NCI-H1048 (cell line): ENCODE data around the gene HEATR3.

ENCODE experiments used
- DNase-seq: peaks from one replicate; lab custom pipeline; 2025; lab: John Stamatoyannopoulos, UW

The HEATR3 gene, protein sequence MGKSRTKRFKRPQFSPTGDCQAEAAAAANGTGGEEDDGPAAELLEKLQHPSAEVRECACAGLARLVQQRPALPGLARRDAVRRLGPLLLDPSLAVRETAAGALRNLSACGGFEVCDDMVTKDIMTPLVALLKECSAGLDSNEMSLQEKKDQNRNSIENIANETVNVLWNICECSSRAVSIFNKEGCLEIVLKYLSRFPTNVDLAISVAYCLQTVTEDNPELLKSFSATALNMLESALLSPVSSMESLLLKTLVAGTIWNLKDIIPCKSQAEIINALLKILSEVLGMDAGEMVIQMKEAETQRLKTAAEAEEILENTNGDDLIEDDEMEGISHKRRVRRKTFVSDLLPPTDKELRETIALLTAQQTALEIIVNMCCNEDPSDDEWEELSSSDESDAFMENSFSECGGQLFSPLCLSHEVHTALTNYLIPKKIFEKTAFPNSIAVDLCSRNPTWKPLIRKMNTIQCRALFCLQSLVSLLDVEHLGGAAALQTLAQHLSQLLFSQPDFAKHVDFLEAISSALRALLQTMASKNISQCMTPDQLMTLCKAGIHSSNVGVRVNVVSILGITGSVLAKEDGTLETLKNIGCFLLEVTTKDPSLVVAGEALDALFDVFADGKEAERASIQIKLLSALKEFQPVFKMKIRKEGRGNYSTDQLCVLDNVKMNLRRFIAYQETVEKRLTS

DNA sequence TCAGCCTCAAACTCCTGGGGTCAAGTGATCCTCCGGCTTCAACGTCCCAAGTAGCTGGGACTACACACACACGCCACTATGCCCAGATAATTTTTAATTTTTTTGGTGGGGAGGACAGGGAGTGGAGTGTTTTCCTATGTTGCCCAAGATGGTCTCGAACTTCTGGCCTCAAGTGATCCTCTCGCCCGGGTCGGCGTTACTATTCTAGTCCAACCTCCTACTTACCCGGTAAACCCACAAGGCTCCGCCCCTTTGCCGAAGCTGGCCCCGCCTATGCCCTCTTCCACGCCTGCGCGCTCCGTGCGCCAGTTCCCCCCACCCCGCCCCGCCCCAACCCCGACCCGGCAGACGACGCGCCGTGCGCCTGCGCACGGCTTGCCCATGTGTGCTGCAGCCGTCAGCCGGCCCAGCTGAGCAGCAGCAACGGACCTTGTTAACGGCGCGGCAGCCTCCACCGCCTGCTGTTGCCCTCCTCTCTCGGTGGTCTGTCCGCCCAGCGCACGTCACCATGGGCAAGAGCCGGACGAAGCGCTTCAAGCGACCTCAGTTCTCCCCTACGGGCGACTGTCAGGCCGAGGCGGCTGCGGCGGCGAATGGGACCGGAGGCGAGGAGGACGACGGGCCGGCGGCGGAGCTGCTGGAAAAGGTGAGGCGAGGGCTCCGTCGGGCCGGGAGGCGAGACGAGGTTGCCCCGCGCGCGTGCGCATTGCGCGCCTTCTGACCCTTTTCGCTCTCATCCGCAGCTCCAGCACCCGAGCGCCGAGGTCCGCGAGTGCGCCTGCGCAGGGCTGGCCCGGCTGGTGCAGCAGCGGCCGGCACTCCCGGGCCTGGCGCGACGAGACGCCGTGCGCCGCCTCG lies at the start of gene HEATR3:
HEATR3 (plus strand) TSS at position 347 of the 858 bp plus-strand sequence; CDS start at position 509, 162 bp downstream.
- DNase-seq: peak; percentile 17

DNA sequence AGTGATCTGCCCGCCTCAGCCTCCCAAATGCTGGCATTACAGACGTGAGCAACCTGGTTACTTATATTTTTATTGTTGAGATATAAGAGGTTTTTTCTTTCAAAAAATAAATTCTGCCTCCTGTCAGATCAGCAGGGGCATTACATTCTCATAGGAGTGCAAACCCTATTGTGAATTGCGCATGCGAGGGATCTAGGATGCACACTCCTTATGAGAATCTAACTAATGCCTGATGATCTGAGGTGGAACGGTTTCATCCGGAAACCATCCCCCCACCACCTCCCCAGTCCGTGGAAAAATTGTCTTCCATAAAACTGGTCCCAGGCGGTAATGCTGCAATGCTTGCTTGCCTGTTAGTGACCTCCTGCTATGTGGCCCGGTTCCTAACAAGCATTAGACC lies 48.2 kb upstream of the HEATR3 start:
- DNase-seq: no peak

DNA sequence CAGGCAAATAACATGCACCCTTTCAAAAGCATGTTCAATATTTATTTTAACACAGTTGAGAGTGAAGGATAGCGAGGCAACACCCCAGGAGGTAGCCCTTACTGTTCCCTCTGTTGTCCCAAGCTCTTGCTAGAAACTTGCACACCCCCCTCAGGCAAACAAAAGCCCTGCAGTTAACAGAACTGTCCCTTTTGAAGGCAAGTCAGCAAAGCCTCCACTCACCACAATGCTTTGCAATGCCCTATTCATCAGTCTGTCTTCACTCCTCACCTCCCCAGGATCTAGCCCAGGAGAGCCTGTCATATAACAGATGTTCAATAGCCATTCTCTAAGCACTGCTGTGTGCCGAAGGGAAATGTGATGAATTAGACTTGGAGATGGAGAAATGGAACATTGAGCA lies 44.2 kb upstream of the HEATR3 start:
- no peak for DNase-seq

DNA sequence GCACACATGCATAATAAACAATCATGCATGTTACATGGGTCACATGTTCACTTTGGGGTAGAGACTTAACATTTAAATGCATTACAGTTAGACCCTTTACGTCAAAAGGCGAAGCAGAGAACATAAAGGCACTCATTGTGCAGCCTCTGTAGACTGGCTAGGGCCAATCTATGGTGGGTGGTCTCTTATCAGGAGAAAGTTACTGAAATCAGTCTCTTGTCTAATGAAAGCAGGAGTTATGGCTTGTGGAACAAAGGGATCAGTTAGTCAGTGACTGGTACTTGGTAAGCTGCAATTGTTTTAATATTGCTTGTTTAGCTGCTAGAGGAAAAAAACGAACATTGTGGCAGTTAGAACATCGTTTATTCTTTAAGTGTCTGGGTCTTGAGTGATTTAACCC lies 42.1 kb upstream of the HEATR3 start:
- DNase-seq: no peak

DNA sequence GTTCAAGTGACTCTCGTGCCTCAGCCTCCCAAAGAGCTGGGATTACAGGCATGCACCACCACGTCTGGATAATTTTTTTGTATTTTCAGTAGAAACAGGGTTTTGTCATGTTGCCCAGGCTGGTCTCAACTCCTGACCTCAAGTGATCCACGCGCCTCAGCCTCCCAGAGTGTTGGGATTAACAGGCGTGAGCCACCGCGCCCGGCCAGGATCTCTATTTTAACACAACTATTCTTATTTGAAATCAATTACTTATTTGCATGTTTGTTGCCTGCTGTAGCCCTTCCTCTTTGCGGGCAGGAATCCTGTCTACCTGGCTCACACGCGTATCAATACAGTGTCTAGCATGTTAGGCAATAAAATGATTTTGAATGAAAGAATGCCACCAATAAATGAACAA lies 41.6 kb upstream of the HEATR3 start:
- DNase-seq: no peak

DNA sequence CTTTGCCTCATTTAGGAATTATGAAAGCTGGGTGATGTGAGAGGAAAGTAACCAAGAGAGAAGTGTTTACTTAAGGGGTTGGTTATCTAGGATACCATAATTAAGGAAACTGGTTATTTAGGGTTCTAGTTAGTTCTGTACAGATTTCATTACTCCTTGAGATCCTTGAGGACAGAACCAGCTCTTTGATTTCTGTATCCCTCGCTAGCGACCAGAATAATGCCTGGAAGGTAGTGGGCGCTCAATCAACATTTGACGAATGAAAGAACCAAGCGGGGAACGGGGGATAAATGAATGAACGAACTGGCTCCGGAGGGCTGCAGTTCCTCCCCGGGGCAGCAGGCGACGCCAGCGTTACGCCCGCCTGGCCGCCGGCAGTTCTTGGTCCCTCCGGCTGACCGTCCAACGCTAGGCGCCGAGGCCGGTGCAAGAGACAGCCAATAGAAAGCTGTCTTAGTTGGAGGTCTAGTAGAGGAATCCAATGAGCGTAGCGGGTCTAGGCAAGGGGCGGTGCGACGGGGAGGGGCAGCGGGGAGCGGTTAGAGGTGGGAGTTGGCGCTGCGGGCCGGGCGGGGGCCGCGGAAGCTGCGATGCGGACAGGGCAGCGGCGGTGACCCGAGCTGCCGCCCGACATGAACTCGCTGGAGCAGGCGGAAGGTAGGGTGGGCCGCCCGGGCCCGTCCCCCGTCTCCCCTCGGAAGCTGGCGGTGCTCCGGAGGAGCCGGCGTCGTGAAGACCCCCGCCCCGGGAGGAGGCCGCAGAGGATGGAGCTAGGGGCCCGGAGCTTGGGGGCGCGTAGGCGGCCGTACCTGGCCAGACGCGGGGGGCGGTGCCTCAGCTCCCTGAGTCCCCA lies 40.9 kb upstream of the HEATR3 start, which contains the start of gene CNEP1R1:
CNEP1R1 (plus strand) TSS at position 542 of the 853 bp plus-strand sequence; CDS start at position 633, 91 bp downstream.
- peak; percentile 70 for DNase-seq

DNA sequence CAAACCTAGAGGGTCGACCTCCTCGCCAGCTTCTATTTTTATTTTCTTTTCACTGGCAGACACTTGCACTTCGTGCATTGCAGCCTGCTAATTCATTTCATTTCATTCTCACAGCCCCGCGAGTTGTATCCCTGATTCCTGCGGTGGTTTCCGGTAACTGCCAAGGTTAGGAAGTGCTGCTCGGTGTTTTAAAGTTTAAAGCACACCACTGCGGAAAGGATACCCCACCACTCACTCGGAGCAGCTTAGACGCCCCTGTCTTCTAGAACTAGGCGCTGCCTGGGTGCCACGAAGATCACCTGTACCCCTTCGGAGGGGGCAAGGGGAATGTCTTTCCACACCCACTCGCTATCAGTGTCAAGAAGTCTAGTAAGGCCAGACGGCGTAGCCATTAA lies 40.2 kb upstream of the HEATR3 start:
- DNase-seq: no peak

DNA sequence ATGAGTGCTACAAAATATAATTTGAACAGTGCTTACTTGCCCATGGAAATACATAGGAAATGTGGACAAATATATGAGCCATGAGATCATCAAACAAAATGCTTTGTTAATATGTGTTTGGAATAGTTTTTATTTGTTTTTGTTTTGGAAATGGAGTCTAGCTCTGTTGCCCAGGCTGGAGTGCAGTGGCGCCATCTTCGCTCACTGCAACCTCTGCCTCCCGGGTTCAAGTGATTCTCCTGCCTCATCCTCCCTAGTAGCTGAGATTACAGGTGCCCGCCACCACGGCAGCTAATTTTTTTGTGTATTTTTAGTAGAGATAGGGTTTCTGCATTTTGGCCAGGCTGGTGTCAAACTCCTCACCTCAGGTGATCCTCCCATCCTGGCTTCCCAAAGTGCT lies 37.9 kb upstream of the HEATR3 start:
- DNase-seq: no peak

DNA sequence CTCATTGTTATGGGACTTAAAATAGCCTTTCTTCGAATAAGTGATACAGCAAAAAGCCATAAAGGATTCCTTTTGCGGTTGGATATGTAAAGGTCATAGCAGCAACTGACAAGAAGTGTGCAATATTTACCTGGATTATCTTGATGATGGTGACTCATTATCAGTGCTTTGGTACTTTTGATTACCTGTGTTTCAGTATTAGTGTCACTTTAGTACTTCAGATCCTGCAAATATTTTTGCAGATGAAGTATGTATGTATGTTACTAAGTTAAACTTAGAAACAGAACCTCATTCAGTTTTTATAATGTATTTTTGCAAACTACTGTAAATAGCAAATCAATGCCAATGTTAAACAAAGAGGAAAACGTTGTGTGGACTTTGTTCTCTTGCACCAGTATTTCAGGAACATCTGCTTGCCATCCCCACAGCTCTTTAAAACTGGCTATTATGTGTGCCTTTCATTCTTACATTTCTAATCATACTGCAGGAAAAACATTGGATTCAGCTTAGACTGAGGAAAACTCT lies 30.2 kb upstream of the HEATR3 start:
- no peak for DNase-seq

DNA sequence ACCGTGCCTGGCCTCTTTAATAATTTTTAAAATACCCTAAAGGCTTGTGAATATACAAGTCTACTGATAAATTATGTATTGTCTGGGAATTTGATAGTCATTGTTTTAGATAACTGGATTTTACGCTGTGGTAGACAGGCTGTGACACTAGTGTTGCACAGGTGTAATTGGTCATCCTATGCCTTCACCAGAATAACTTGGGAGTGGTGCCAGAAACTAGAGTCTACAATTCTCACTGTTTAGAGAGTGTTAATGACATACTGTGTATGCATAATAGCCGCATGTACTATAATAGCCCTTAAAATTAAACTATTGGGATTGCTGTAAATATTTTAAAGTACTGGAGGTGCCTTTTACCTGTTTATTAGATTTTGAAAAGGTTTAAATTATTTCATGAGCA lies 29.3 kb upstream of the HEATR3 start:
- DNase-seq: no peak

DNA sequence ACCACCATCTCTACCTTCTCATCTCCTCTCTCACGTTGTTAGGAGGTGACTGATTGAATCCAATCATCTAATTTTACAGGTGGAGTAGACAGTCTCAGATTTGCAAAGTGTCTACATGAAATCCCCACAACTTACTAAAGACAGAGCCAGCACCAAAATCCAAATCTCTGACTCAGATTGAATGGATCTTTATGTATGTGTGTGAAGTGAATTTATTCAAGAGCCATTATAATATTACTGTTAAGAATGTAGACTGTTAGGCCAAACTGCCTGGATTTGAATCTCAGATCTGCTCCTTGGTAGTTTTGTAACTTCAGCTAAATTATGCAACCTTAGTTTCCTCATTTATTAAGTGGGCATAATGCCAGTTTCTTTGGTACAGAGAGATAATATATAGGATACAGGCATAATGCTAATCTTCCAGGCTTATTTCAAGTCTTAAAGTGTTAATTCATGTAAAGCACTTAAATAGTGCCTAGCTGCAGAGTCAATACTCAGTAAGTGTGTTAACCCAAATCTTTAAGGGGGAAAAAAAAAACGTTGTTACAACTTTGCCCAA lies 28.0 kb upstream of the HEATR3 start:
- no peak for DNase-seq

DNA sequence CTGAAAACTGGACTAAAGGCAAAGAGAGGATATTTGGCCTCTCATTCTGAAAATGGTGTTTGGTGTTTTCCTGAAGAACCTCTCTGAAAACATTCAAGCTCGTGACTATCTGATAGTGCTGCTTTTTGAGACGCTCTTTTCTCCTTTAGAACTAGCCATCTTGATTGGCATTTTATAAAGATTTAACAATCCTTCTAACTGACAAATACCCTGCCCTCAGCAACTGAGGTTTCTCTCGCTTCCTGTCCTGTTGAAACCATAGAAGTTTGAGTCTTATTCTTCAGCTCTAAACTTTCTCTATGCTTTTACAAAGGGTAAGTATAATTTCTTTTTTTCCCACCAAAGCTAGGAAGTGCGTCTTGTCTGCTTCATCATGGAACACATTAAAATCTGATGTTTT lies 27.5 kb upstream of the HEATR3 start:
- no peak for DNase-seq

DNA sequence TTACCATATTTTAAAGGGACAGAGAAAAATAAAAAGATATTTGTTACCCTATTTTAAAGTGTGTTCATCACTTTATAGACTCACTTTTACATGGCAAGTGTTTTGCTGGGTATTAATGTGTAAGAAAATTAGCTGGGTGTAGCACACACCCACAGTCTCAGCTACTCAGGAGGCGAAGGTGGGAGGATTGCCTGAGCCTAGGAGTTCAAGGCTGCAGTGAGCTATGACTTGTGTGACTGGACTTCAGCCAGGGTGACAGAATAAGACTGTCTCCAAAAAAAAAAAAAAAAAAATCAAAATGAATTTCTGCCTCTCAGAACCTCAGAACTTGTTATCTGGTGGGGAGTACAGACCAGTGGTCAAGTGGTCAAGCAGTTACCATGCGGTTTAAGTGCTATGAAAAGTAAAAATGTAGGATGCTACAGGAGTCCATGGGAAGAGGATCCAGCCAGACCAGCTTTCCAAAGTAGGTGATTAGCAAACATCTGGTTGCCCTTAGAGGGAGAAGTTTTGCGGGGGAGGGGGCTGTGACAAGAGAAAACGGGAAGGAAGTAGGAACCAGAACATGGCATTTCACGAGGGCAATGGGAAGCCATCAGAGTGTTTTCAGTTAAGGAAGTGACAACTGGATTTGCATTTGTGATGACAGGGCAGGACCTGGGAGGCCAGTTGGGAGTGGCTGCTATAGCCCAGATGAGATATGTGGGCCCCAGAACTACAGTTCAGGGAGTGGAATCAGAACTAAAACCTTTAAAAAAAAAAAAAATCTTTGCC lies 26.8 kb upstream of the HEATR3 start:
- no peak for DNase-seq

DNA sequence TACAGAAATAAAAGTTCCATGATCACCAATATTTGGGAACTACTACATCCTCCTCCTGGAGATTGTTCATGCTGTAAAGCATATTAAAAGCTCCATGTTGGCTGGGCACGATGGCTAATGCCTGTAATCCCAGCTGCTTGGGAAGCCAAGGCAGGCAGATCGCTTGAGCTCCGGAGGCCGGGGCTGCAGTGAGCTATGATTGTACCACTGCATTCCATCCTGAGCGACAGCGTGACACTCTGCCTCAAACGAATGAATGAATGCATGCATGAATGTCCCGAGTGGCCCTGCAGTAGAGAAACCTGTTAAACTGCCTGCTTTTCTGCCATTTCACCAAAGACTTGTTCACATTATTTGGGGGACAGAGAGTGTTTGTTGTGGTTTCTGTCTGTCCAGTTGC lies 25.8 kb upstream of the HEATR3 start:
- DNase-seq: no peak

DNA sequence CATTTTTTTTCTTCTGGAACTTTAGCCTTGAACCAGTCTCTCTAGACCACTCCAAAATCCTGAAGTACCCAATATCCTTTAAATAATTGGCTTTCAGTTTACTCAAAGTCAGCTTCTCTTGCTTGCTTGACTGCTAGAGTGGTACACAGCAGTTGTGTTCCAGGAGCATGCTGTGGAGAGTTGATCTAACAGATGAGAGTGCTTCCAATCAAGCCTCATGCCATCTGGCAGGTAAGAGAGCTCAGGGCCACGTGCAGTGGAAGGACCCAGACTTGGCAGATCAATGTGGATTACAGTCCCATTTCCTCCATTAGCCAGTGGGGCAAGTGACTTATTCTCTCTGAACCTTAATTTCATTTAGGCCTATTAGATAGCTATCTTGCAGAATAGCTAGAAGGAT lies 25.1 kb upstream of the HEATR3 start:
- no peak for DNase-seq

DNA sequence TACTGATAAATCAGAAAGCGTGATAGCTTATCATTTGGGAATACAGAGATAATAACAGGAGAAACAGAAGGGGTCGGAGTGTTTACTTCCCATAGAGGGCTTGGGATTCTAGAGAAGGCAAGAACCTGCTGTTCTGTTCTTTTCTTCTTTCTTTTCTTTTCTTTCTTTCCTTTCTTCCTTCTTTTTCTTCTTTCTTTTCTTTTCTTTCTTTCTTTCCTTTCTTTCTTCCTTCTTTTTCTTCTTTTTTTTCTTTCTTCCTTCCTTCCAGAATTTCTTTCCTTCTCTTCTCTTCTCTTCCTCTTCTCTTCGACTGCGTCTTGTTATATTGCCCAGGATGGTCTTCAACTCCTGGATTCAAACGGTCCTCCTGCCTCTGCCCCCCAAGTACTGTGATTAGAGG lies 22.4 kb upstream of the HEATR3 start:
- DNase-seq: no peak

DNA sequence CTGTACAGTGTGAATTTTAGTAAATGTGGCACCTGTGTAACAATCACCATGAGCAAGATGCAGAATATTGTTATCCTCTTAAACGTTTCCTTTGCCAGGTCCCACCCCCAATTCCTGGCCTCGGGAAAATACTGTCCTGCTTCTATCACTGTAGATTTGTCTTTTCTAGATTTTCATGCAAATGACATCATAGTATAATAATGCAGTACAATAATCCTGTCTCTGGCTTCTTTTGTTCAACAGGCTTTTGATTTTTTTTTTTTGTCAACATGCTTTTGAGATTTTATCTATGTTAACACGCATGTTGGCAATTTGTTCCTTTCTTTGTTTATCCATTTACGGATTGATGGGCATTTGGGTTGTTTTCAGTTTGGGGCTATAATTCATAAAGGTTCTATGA lies 20.4 kb upstream of the HEATR3 start:
- DNase-seq: no peak

DNA sequence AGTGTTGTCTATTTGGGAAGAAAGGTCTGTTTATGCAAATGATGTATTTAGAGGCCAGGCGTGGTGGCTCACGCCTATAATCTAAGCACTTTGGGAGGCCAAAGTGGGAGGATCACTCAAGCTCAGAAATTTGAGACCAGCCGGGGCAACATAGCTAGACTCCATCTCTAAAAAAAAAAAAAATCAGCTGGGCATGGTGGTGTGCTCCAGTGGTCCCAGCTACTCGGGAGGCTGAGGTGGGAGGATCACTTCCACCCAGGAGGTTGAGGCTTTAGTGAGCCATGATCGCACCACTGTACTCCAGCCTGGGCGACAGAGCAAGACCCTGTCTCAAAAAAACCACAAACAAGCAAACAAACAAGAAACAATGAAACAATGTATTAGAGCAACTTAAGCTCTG lies 18.9 kb upstream of the HEATR3 start:
- no peak for DNase-seq

DNA sequence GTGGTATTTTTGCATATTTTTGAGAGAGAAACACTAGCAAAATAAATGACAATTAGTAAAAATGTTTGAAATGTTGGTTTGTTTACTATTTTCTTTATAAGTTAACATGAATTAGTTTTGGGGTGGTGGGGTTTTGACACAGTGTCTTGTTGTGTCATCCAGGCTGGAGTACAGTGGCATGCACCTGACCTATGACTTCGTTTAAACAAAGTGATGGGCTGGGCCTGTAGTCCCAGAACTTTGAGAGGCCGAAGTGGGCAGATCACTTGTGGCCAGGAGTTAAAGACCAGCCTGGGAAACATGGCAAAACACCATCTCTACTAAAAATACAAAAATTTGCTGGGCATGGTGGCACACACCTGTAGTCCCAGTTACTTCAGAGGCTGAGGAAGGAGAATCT lies 17.9 kb upstream of the HEATR3 start:
- DNase-seq: no peak

DNA sequence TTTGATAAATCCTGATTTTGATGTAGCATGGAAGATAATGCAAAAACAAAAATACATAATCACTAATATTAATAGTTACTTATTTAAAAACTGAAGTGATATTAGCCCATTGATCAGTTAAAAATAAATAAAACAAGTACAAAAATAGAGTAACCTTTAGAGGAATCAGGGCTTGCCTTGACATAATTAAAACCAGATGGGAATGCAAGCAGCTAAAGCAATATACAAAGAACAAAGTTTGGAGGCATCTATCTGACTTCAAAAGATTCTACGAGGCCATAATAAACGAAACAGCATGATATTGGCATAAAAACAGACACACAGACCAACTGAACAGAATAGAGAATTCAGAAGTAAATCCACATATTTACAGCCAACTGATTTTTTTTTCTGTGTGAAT lies 15.0 kb upstream of the HEATR3 start:
- no peak for DNase-seq
